ENCODE measurements around the gene CABP2. TPM values are rescaled to one million over a fixed set of nuclear protein-coding genes. Genes with fewer than 3 reads are reported as not detected.

The CABP2 gene
- total RNA-seq, 1 donor from 2014 or later: not detected

GRCh38 chr11:67504950-67505581 is 18.2 kb downstream of the CABP2 start, which contains the start of gene PITPNM1:
PITPNM1 (minus strand) TSS chr11:67505363; CDS start chr11:67504180, 1,183 bp downstream.
- DNase-seq (ENCODE audit: extremely low spot score in 2 of 2): no peak
- H3K27ac ChIP-seq: peak within 1 kb of the TSS; percentile 94
- peaks cover 38% of the 10 kb centered on the region for H3K4me1 ChIP-seq
- no peak for TF ChIP-seq CTCF (IDR thresholded peaks at IDR 0.05)
- TF ChIP-seq POLR2A (IDR thresholded peaks at IDR 0.05): peak in 1 of 2 donors; percentile 27
- no peak for TF ChIP-seq POLR2AphosphoS5 (IDR thresholded peaks at IDR 0.05; ENCODE audit: insufficient read depth in 1 of 2, low read depth in 1 of 2)
- no peaks in the 10 kb centered on the region for H3K27me3 ChIP-seq
- intact Hi-C loops (cut with DNase I): loop anchor here (1.0 to 10.0 kb wide), 3 partner anchors 58 to 150 kb away; partner anchors contain the start of gene POLD4
- H3K4me3 ChIP-seq: peak within 1 kb of the TSS; percentile 57 to 72
- H3K9me3 ChIP-seq: no peaks in the 10 kb centered on the region
- H3K36me3 ChIP-seq: peaks cover 0 to 7% of the 10 kb centered on the region in 2 donors

DNA sequence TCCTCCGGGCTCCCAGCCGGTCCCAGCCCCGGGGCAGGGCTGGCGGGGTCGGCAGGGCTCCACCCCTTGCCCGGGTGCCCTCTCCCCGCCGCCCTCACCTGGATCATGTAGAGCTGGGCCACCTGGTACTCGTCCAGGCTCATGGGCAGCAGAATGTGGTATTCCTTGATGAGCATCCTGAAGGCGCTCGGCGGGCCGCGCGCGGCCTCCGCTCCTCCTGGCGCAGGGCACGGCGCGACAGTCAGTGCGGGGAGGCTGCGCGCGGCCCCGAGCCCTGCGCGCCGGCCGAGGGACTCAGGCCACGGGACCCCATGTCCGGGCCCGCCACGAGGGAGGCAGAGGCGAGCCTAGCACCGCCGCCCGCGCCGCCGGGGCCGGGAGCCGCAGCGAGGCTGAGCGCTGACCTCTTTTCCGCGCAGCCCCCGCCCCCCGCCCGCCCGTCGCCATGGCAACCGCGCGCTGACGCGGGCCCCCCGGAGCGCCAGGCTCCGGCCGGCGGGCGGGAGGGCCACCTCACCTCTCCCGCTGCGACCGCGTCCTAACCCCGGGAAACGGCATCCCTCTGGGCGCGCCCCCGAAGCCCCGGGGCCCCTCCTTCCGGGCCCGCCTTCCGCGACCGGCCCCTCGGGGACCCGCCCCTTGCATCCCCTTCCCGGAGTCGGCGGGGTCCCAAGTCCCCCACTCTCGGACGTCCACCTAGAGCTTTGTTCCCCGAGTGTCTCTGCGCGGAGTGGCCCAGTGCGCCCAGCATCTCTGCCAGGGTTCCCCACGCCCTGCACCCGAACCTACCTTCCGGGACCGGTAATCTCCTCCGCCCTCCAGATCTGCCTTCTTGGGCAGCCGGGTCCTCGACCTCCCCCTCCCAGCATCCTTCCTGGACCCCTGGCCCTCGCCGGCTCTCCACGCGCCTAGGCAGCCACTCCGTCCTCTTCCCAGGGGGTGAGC is 19.0 kb downstream of the CABP2 start:
- peak overlapping the region; percentile 57 to 72 for H3K4me3 ChIP-seq
- intact Hi-C loops (cut with DNase I): loop anchor here (10.0 kb wide), 1 partner anchor 149 kb away; the partner anchor contains the start of gene POLD4
- no peak for DNase-seq (ENCODE audit: extremely low spot score in 2 of 2)
- peak overlapping the region; percentile 94 for H3K27ac ChIP-seq
- H3K36me3 ChIP-seq: peaks cover 0 to 7% of the 10 kb centered on the region in 2 donors
- no peaks in the 10 kb centered on the region for H3K9me3 ChIP-seq
- H3K4me1 ChIP-seq: peaks cover 38% of the 10 kb centered on the region
- peak in 1 of 2 donors; percentile 24 for TF ChIP-seq POLR2AphosphoS5 (IDR thresholded peaks at IDR 0.05; ENCODE audit: insufficient read depth in 1 of 2, low read depth in 1 of 2)
- TF ChIP-seq CTCF (IDR thresholded peaks at IDR 0.05): no peak
- H3K27me3 ChIP-seq: no peaks in the 10 kb centered on the region

GRCh38 chr11:67503119-67504004 is 19.9 kb downstream of the CABP2 start:
- Histone ChIP-seq H3K27ac (no peak overlapping the region), H3K4me1 (peaks cover 34% of the 10 kb centered on the region), H3K27me3 (no peaks in the 10 kb centered on the region), H3K4me3 (peak overlapping the region; percentile 57 to 72), H3K9me3 (no peaks in the 10 kb centered on the region), H3K36me3 (peaks cover 0 to 7% of the 10 kb centered on the region in 2 donors)
- no peak for DNase-seq (ENCODE audit: extremely low spot score in 2 of 2)
- intact Hi-C loops (cut with DNase I): loop anchor here (10.0 kb wide), 1 partner anchor 149 kb away; the partner anchor contains the start of gene POLD4
- TF ChIP-seq POLR2A (IDR thresholded peaks at IDR 0.05): no peak
- TF ChIP-seq POLR2AphosphoS5 (IDR thresholded peaks at IDR 0.05; ENCODE audit: insufficient read depth in 1 of 2, low read depth in 1 of 2): no peak
- no peak for TF ChIP-seq CTCF (IDR thresholded peaks at IDR 0.05)

DNA sequence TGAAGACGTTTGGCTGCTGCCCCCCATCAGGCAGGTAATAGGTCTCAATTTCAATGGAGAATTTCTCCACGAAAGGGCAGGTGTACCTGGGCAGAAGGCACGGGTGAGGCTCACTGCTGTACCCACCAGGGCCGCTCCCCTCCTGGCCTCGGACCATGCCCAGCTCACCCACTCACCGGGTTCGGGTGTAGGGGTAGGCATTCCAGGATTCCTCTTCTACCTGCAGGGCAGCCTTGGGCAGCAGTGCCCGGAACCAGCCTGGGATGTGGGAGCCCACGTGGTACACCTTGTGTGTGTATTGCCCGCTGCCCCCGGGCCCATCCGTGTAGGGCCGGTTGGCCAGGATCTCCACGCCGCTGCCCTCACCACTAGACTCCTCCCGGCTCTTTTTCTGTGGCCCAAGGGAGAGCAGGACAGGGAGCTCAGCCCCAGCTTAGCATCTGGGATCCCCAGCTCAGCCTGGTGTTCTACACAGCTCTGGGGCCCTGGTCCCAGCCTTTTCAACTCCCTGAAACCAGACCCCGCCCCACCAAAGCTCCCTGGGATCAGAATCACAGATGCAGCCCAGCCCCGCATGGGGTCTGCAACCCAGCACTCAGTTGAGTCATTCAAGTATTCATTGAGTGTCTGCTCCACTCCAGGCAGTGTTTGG is 20.8 kb downstream of the CABP2 start:
- no peak overlapping the region for H3K27ac ChIP-seq
- no peak for DNase-seq (ENCODE audit: extremely low spot score in 2 of 2)
- peaks cover 31% of the 10 kb centered on the region for H3K4me1 ChIP-seq
- no peak for TF ChIP-seq POLR2AphosphoS5 (IDR thresholded peaks at IDR 0.05; ENCODE audit: insufficient read depth in 1 of 2, low read depth in 1 of 2)
- no peak for TF ChIP-seq CTCF (IDR thresholded peaks at IDR 0.05)
- TF ChIP-seq POLR2A (IDR thresholded peaks at IDR 0.05): no peak
- intact Hi-C loops (cut with DNase I): loop anchor here (10.0 kb wide), 1 partner anchor 148 kb away; the partner anchor contains the start of gene POLD4
- H3K9me3 ChIP-seq: no peaks in the 10 kb centered on the region
- H3K4me3 ChIP-seq: no peak overlapping the region
- H3K36me3 ChIP-seq: peaks cover 0 to 13% of the 10 kb centered on the region in 2 donors
- H3K27me3 ChIP-seq: no peaks in the 10 kb centered on the region
